CD4-positive, alpha-beta T cell treated with Interleukin-15 for 1 hour (primary cell): ENCODE data around the gene CLEC1B.
"Not testable (repeated sequence)": the region's sequence is repeated elsewhere in the genome, so short reads cannot be mapped to it uniquely, and the experiment has no call there.

Experiments
- DNase-seq: peaks from one replicate; pipeline ENCODE4 v3.0.0-alpha.2; 2020

CLEC1B gene

DNA sequence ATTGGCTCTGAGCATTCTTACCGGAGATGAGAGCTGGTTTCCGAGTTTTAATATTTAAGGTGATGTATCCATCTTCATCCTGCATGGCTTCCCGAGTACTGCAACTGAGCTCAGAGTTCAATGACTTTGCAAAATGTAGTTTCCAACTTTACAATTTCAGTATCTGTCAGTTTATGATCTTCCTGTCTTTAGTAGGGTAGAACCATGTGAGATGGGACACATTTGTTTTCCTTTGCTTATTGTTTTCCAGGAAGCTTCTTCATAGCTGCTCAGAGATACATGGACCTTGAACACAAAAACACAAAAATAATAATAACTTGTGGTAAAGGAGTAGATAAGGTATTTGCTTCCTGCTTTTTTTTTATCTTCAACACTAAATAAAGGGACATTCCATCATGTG, at the start of gene CLEC1B:
TSS of gene CLEC1B (minus strand) at position 106 of the 400 bp plus-strand sequence. CDS start at position 85, 21 bp downstream.
- no peak for DNase-seq

- DNase-seq = no peak
Measured at GRCh38 chr12:10048526-10048925, 49.6 kb upstream of the CLEC1B start.

GRCh38 chr12:10042167-10042566, 43.2 kb upstream of the CLEC1B start:
- DNase-seq = no peak

DNA sequence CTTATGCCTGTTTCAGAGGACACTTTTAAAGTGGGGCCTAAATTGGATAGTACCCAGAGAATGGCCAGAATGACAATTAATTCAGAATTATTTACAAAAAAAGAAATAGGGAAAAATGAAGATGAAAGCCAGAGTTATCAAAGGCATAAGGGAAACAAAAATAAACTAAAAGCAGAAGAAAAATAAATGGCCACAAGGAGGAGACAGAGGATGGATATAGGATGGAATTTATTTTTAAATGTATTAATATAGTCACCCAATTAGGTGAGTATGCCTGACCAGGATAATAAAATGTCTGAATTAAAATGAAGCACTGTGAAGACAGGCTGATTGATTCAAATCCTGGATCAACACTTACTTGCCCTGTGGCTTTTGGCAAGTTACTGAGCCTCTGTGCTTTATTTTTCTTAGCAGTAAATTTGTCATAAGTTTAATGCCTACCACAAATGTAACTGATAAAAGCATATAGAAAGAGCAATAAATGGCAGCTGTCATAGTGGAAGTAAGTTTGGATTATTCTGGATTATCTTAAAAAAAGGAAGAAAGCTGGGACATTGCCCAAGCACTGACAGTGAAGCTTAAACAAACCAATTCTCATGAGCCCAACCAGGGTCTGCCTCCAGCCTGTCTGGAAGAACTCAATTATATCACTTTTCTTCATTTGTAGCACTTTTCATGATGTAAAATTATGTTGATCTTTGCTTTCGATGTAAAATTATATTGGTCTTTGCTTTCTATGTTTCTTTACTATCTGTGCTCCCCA, 35.0 kb upstream of the CLEC1B start:
- no peak for DNase-seq

- DNase-seq = no peak
Measured at GRCh38 chr12:10031771-10032175, 32.9 kb upstream of the CLEC1B start.

DNA sequence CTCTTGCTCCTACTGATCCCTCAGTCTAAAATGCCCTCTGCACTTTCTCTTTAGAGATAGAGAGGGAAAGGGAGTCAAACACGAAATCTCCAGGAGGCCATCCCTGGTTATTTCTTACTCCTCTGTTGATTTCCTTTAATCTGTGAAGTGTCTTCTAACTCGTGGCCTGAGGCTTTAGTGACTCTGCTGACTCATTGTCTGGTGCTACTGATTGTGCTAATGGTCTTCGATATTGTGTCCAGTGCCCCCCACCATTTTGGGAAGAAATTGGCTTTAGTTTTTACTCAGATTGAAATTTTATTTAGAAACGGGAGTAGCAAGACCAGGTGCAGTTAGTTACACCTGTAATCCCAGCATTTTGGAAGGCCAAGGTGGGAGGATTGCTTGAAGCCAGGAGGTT, 32.4 kb upstream of the CLEC1B start:
- no peak for DNase-seq

GRCh38 chr12:10030446-10030845, 31.5 kb upstream of the CLEC1B start, which contains the start of gene CLEC9A:
Gene CLEC9A, plus strand, starts transcription at chr12:10030682. Its CDS starts 22,006 bp downstream, at chr12:10052688.
- DNase-seq = no peak

GRCh38 chr12:10027721-10028120, 28.8 kb upstream of the CLEC1B start:
- peak; percentile 52 for DNase-seq

GRCh38 chr12:10027311-10027710, 28.4 kb upstream of the CLEC1B start:
- DNase-seq = no peak

- not testable (repeated sequence) for DNase-seq
Measured at GRCh38 chr12:10026666-10027065, 27.7 kb upstream of the CLEC1B start.

DNA sequence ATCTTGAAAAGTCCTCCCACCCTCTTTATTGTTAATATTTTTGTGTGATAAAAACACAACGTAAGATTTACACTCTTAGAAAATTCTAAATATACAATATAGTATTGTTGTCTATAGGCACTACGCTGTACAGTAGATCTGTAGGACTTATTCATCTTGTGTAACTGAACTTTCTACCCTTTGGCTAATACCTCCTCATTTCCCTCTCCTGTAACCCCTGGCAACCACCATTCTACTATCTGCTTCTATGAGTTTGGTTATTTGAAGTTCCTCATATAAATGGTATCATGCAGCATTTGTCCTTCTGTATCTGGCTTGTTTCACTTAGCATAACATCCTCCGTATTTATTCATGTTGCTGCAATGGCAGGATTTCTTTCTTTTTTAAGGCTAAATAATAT, 26.3 kb upstream of the CLEC1B start:
- no peak for DNase-seq

DNA sequence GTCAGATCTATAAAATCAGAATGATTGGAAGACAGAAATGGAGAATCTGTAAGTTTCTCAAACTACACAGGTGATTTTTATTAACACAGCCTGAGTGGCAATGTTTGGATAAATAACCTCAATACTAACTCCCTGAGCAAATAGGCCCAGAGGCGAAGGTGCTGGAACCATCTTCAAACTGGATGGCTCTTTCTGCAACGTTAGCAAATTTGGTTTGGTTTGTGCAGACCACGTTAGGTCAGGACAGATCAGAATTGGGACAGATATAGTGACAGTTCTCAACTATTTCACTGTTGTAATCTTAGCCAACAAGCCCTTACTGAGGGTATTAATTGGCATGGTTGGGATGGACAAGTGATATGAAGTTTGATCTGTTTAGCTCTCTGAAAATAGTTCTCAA, 22.4 kb upstream of the CLEC1B start:
- DNase-seq = no peak

GRCh38 chr12:10018386-10018785, 19.5 kb upstream of the CLEC1B start:
- no peak for DNase-seq

GRCh38 chr12:10016881-10017280, 18.0 kb upstream of the CLEC1B start:
- no peak for DNase-seq

GRCh38 chr12:10015450-10015849, 16.5 kb upstream of the CLEC1B start:
- no peak for DNase-seq

DNA sequence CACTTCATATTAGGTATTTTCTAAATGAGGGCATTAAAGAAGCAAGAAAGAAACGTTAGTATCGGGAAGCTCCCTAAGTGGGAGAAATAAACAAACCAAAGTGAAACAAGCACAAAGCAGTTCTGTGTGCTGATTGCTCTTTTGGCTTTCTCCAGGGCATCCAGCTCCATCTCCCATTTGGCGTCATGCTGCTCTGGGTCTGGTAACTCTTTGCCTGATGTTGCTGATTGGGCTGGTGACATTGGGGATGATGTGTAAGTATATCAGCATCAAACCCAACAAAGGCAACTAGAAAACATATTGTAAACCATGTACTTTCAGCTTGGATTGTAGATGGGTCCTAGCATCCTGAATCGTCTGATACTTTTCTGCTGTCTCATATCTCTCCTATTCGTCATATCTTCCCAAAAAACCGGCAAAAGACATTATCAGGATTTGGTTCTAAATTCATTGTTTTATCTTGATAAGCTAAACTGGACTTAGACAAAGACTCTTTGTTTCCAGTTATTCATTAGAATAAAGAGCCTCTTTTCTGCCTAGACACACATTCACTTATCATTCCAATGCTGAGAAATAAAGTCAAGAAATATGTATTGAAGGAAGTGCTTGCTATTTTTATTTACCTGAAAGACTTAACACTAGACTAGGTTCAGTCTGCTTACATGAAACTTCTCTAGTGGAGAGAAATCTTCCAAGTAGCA, 13.9 kb upstream of the CLEC1B start:
- DNase-seq = no peak

- DNase-seq = no peak
Measured at GRCh38 chr12:10001171-10001776, 2.4 kb upstream of the CLEC1B start.

DNA sequence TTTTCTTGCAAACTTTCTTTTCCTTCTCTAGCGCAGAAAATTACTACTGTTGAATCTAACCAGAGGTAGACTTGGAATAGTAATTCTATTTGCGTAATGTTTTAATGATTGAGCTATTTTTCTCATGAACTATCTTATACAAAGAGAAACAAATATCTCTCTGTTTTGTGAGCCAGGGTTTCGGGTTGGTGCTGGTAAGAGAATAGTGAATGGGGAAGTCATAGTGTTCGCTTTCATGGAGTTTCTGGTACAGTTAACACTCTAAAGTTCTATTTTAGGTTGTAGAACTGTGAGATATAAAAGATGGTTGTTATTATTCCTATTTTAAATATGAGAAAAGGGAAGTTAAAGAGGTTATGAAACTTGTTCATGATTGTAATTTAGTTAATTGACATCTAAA, 6.6 kb downstream of the CLEC1B start:
- DNase-seq = no peak

DNA sequence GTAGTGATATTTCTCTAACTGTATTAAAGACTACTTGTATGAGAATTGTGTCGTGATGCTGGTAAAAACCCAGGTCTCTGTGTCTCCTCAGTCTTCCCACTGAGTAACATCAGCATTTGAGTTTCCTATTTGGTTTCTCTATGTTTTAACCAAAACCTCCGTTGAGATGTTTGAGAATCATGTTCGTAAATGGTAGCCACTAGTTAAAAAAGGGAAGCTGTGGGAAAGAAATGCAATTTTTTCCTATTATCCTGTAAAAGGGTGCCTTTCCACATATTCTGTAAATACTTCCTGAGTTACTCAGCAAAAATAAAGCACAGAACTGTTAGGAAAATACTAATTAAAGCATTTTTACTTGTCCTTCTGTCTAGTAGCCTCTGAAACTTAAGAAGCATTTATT, 7.0 kb downstream of the CLEC1B start:
- DNase-seq = no peak

DNA sequence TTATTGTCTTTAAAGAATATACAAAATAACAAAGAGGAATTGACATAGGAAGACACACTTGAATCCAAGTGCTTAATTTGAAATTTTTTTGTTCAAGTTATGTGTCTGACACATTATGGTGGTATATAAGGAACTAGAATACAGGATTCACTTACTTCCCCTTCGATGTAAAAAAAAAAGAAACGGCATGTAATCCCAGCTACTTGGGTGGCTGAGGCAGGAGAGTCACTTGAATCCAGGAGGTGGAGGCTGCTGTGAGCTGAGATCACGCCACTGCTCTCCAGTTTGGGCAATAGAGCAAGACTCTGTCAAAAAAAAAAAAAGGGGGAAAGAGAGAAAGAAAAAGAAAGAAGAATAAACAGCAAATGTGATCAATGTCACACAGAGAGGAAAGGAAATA, 18.8 kb downstream of the CLEC1B start:
- no peak for DNase-seq

- DNase-seq = no peak
Measured at GRCh38 chr12:9977916-9978315, 21.0 kb downstream of the CLEC1B start.

- DNase-seq = not testable (repeated sequence)
Measured at GRCh38 chr12:9976626-9977025, 22.3 kb downstream of the CLEC1B start.

DNA sequence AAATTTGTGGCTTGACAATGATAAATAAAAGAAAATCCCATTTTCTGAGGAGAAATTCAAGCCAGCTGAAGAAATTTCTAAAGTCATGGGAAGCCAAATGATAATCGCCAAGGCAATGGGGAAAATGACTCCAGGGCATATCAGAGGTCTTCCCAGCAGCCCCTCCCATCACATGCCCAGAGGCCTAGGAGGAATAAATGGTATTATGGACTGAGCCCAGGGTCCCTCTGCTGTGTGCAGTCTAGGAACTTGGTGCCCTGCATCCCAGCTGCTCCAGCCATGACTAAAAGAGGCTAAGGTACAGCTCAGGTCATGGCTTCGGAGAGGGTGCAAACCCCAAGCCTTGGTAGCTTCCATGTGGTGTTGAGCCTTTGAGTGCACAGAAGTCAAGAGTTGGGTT, 23.3 kb downstream of the CLEC1B start:
- no peak for DNase-seq

DNA sequence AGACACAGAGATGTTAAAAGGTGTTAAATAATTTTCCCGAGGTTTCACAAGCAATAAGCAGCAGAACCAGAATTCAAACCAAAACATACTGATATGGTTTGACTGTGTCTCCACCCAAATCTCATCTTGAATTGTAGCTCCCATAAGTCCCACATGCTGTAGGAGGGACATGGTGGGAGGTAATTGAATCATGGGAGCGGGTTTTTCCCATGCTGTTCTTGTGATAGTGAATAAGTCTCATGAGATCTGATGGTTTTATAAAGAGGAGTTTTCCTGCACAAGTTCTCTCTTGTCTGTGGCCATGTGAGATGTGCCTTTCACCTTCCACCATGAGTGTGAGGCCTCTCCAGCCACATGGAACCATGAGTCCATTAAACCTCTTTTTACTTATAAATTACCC, 24.2 kb downstream of the CLEC1B start:
- DNase-seq = not testable (repeated sequence)
